ENCODE measurements around the gene LYSMD1.

DNA sequence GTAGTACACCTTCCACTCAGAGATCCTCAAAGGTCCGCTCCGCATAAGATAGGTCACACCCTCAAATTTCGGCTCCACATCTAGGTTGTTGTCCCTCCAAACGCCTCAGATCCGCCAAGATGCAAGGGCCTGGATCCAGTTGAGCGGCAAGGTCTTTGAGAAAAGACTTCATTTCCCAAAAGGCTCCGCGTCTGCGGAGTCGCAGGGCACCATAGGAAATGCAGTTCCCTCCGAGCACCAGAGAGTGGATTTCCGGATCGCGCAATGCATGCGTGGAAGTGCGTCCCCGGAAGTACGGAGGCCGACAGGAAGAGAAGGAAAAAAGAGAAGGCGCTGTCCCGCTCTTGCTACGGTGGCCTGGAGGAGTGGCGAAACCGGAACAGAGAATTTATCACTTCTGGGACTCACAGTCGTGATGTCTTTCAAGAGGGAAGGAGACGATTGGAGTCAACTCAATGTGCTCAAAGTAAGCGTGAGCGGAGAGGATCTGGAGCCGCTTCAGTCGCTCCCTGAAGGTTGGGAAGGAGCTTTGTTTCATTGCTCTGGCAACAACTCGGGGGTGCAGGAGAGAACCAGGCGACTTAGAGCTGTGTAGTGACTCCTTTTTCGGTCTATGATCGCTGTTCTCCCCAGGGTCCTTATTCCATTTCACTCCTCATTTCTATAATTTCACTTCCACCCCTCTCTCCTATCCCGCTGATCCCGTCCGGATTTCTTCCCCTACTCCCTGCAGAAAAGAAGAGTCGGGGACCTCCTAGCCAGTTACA lies at the start of gene LYSMD1, which contains the start of gene SCNM1:
- TF ChIP-seq SMC3 (IDR thresholded peaks at IDR 0.05; ENCODE audit: low read depth, low read length), result no peak
- peak; percentile 83 for TF ChIP-seq POLR2AphosphoS5 (IDR thresholded peaks at IDR 0.05; ENCODE audit: low read depth, low read length)
- peak; percentile 98; the same call in 1 of the 2 replicates for TF ChIP-seq SIN3A (IDR thresholded peaks at IDR 0.05; ENCODE audit: borderline replicate concordance, low read depth, low read length)
- TF ChIP-seq, protein P1, sequence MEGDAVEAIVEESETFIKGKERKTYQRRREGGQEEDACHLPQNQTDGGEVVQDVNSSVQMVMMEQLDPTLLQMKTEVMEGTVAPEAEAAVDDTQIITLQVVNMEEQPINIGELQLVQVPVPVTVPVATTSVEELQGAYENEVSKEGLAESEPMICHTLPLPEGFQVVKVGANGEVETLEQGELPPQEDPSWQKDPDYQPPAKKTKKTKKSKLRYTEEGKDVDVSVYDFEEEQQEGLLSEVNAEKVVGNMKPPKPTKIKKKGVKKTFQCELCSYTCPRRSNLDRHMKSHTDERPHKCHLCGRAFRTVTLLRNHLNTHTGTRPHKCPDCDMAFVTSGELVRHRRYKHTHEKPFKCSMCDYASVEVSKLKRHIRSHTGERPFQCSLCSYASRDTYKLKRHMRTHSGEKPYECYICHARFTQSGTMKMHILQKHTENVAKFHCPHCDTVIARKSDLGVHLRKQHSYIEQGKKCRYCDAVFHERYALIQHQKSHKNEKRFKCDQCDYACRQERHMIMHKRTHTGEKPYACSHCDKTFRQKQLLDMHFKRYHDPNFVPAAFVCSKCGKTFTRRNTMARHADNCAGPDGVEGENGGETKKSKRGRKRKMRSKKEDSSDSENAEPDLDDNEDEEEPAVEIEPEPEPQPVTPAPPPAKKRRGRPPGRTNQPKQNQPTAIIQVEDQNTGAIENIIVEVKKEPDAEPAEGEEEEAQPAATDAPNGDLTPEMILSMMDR (IDR thresholded peaks at IDR 0.05), result no peak
